CD14-positive monocyte (primary cell): Measurements from ENCODE around the gene SLC22A12. TPM values are rescaled to one million over a fixed set of nuclear protein-coding genes. Genes with fewer than 3 reads are reported as not detected.

Experiments used
- DNase-seq, 3 donors: peaks; one replicate each; pipeline ENCODE4 v3.0.0-alpha.2; 2011 to 2022
- H2AFZ ChIP-seq: 2 replicates; pipeline ENCODE4 v1.6.0; 2012; ENCODE audit warnings: mild to moderate bottlenecking, low read depth, low read length, inconsistent platforms; ENCODE audit not compliant: insufficient read depth, poor library complexity, severe bottlenecking
- H3K27ac ChIP-seq, 2 donors: 1 replicate in 1 of 2; 2 replicates in 1 of 2; pipeline ENCODE4 v1.5.1; 2012 to 2013; ENCODE audit warnings: low read length in 2 of 2, control low read depth in 1 of 2, inconsistent platforms in 1 of 2, low read depth in 1 of 2, mild to moderate bottlenecking in 1 of 2
- H3K27me3 ChIP-seq, 2 donors: one replicate each; pipeline versions ENCODE4 v1.6.0 to v1.6.1; 2011 to 2013; ENCODE audit warnings: low read length in 2 of 2; ENCODE audit not compliant: control insufficient read depth in 2 of 2, insufficient read depth in 2 of 2
- H3K36me3 ChIP-seq, 2 donors: replicated peaks in 1 of 2; 1 replicate in 1 of 2; 2 replicates in 1 of 2; pipeline versions ENCODE4 v1.5.1 to v1.6.1; 2012 to 2013; ENCODE audit warnings: low read length in 2 of 2, control low read depth in 1 of 2, inconsistent platforms in 1 of 2, mild to moderate bottlenecking in 1 of 2; ENCODE audit not compliant: insufficient read depth in 2 of 2, control insufficient read depth in 1 of 2
- H3K4me1 ChIP-seq, 2 donors: 1 replicate in 1 of 2; 2 replicates in 1 of 2; pipeline versions ENCODE4 v1.5.1 to v1.6.1; 2012 to 2013; ENCODE audit warnings: low read length in 2 of 2, control low read depth in 1 of 2, inconsistent platforms in 1 of 2, mild to moderate bottlenecking in 1 of 2, moderate library complexity in 1 of 2; ENCODE audit not compliant: insufficient read depth in 2 of 2, control insufficient read depth in 1 of 2
- H3K4me2 ChIP-seq: replicated peaks from 2 replicates; pipeline ENCODE3; 2012; ENCODE audit warnings: low read length, moderate library complexity, mild to moderate bottlenecking; ENCODE audit not compliant: poor library complexity, severe bottlenecking; ENCODE audit errors: extremely low read depth
- H3K4me3 ChIP-seq, 3 experiments: fragments of 200-600 bp in 1 of 3; sonication (generic) in 1 of 3; replicated peaks in 1 of 3; 1 replicate in 2 of 3; 2 replicates in 1 of 3; pipeline ENCODE4 v1.5.1; 2011 to 2013; ENCODE audit warnings: low read length in 3 of 3, mild to moderate bottlenecking in 3 of 3, control low read depth in 2 of 3, low read depth in 2 of 3, inconsistent platforms in 1 of 3, moderate library complexity in 1 of 3
- H3K79me2 ChIP-seq: 2 replicates; pipeline ENCODE4 v1.6.0; 2012; ENCODE audit warnings: mild to moderate bottlenecking, control low read depth, inconsistent platforms, low read length, moderate library complexity; ENCODE audit not compliant: insufficient read depth
- H3K9ac ChIP-seq: 2 replicates; pipeline ENCODE4 v1.6.0; 2017; ENCODE audit warnings: low read length, mild to moderate bottlenecking; ENCODE audit not compliant: insufficient read depth, poor library complexity, severe bottlenecking
- H3K9me3 ChIP-seq, 2 donors: replicated peaks in 1 of 2; 1 replicate in 1 of 2; 2 replicates in 1 of 2; pipeline versions ENCODE4 v1.5.1 to v1.6.1; 2012 to 2013; ENCODE audit warnings: low read length in 2 of 2, control low read depth in 1 of 2; ENCODE audit not compliant: control insufficient read depth in 1 of 2, insufficient read depth in 1 of 2
- H4K20me1 ChIP-seq: 2 replicates; pipeline ENCODE4 v1.6.0; 2012; ENCODE audit warnings: mild to moderate bottlenecking, low read length, control low read depth, moderate library complexity; ENCODE audit not compliant: insufficient read depth
- H3K27ac Mint-ChIP-seq, 7 donors: one replicate each; pipeline ENCODE4 v1.8.0; 2020; ENCODE audit warnings: mild to moderate bottlenecking in 7 of 7, mixed read lengths in 7 of 7, moderate library complexity in 6 of 7, inconsistent platforms in 2 of 7
- H3K27me3 Mint-ChIP-seq, 3 donors: one replicate each; pipeline ENCODE4 v1.8.0; 2021 to 2022; ENCODE audit warnings: low read depth in 3 of 3, mild to moderate bottlenecking in 3 of 3, mixed read lengths in 3 of 3, moderate library complexity in 3 of 3, inconsistent platforms in 1 of 3
- H3K36me3 Mint-ChIP-seq, 2 donors: one replicate each; pipeline ENCODE4 v1.8.0; 2020; ENCODE audit warnings: mixed read lengths in 2 of 2, inconsistent platforms in 1 of 2, mild to moderate bottlenecking in 1 of 2
- H3K4me1 Mint-ChIP-seq: one replicate; pipeline ENCODE4 v1.8.0; 2020; ENCODE audit warnings: mild to moderate bottlenecking, mixed read lengths
- H3K4me3 Mint-ChIP-seq, 2 donors: one replicate each; pipeline ENCODE4 v1.8.0; 2020; ENCODE audit warnings: mild to moderate bottlenecking in 2 of 2, mixed read lengths in 2 of 2, moderate library complexity in 1 of 2
- H3K9me3 Mint-ChIP-seq, 7 donors: one replicate each; pipeline ENCODE4 v1.8.0; 2020 to 2022; ENCODE audit warnings: mixed read lengths in 7 of 7, mild to moderate bottlenecking in 6 of 7, moderate library complexity in 6 of 7, inconsistent platforms in 2 of 7
- WGBS: methylation state at CpG from one replicate; pipeline ENCODE4 v1.1.5; 2013; ENCODE audit warnings: missing lambda C conversion rate; ENCODE audit not compliant: insufficient coverage; 5-methylcytosine and 5-hydroxymethylcytosine counted together
- intact Hi-C, 2 donors: fragments of 100-400 bp; cut with micrococcal nuclease; formaldehyde crosslinking; loops; one replicate each; pipeline versions ENCODE4 v1.15.0 to v1.15.1; 2023
- polyA plus RNA-seq, 3 donors: library from polyadenylated mRNA; depleted of rRNA in 1 of 3; unstranded in 2 of 3; stranded (reverse) in 1 of 3; fragments of 300-500 nt in 2 of 3; fragments of >200 nt in 1 of 3; fragmentation: Illumina TruSeq in 2 of 3; gene quantifications; 1 replicate in 2 of 3; 2 replicates in 1 of 3; pipeline ENCODE4 v1.2.3, GENCODE V29; 2012 to 2021
- TF ChIP-seq, protein P1 (sequence below): fragments of 200-600 bp; IDR thresholded peaks from one replicate; pipeline ENCODE4 v1.8.0; 2022; ENCODE audit warnings: antibody characterized with exemption, mild to moderate bottlenecking

SLC22A12 gene
- polyA plus RNA-seq, 3 donors, result not detected

- no peak overlapping the region for H3K9ac ChIP-seq
- H3K27ac Mint-ChIP-seq, result peak overlapping the region in 2 of 7 donors; percentile 32 to 47
- H3K79me2 ChIP-seq, result no peaks in the 10 kb centered on the region
- peaks cover 6 to 12% (median 8%) of the 10 kb centered on the region in 3 donors for H3K27me3 Mint-ChIP-seq
- H3K4me3 Mint-ChIP-seq, result no peak overlapping the region
- H3K36me3 ChIP-seq, result no peaks in the 10 kb centered on the region
- H3K4me1 Mint-ChIP-seq, result peaks cover 12% of the 10 kb centered on the region
- no peak overlapping the region for H3K27ac ChIP-seq
- H4K20me1 ChIP-seq, result no peaks in the 10 kb centered on the region
- no peak overlapping the region for H2AFZ ChIP-seq
- TF ChIP-seq, protein P1, sequence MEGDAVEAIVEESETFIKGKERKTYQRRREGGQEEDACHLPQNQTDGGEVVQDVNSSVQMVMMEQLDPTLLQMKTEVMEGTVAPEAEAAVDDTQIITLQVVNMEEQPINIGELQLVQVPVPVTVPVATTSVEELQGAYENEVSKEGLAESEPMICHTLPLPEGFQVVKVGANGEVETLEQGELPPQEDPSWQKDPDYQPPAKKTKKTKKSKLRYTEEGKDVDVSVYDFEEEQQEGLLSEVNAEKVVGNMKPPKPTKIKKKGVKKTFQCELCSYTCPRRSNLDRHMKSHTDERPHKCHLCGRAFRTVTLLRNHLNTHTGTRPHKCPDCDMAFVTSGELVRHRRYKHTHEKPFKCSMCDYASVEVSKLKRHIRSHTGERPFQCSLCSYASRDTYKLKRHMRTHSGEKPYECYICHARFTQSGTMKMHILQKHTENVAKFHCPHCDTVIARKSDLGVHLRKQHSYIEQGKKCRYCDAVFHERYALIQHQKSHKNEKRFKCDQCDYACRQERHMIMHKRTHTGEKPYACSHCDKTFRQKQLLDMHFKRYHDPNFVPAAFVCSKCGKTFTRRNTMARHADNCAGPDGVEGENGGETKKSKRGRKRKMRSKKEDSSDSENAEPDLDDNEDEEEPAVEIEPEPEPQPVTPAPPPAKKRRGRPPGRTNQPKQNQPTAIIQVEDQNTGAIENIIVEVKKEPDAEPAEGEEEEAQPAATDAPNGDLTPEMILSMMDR, result no peak
- H3K4me2 ChIP-seq, result no peak overlapping the region
- H3K27me3 ChIP-seq, result no peaks in the 10 kb centered on the region
- 62% methylated on average over 4 of the region's 7 CpGs for WGBS
- no peaks in the 10 kb centered on the region for H3K4me1 ChIP-seq
- no peak overlapping the region for H3K4me3 ChIP-seq
- no peak for DNase-seq
- peaks cover 0 to 3% (median 0%) of the 10 kb centered on the region in 7 donors for H3K9me3 Mint-ChIP-seq
- no peaks in the 10 kb centered on the region for H3K9me3 ChIP-seq
- intact Hi-C loops, result no loop called here
- no peaks in the 10 kb centered on the region for H3K36me3 Mint-ChIP-seq
Observed at GRCh38 chr11:64604458-64605243, 13.6 kb downstream of the SLC22A12 start.

DNA sequence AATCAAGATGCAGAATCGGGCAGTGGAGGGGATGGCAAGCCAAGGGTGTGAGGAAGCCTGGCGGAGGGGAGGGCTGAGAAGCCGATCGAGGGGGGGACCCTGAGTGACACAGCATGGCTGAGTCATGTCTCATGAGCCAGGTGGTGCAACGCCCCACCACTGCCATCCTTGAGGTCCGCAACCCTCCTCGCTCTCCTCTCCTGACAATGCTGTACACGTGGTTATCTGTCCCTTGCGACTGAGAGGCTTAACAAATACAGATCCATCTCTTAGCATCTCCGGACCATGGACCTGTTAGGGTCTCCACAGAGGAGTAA is 14.2 kb downstream of the SLC22A12 start:
- Histone ChIP-seq H3K4me1 (no peaks in the 10 kb centered on the region), H3K36me3 (no peaks in the 10 kb centered on the region), H3K9ac (no peak overlapping the region), H3K4me2 (no peak overlapping the region), H3K4me3 (no peak overlapping the region), H3K9me3 (no peaks in the 10 kb centered on the region), H3K79me2 (no peaks in the 10 kb centered on the region), H2AFZ (no peak overlapping the region), H3K27ac (no peak overlapping the region), H4K20me1 (no peaks in the 10 kb centered on the region), H3K27me3 (no peaks in the 10 kb centered on the region)
- H3K36me3 Mint-ChIP-seq, result no peaks in the 10 kb centered on the region
- H3K9me3 Mint-ChIP-seq, result peaks cover 0 to 3% (median 0%) of the 10 kb centered on the region in 7 donors
- peak in 2 of 3 donors; percentile 1 to 19 for DNase-seq
- 24% methylated on average over 10 of the region's 10 CpGs for whole genome bisulfite sequencing
- H3K27me3 Mint-ChIP-seq, result peaks cover 3 to 12% (median 8%) of the 10 kb centered on the region in 3 donors
- TF ChIP-seq, protein P1, result no peak
- H3K4me1 Mint-ChIP-seq, result peaks cover 12% of the 10 kb centered on the region
- intact Hi-C loops, result no loop called here
- no peak overlapping the region for H3K4me3 Mint-ChIP-seq
- no peak overlapping the region for H3K27ac Mint-ChIP-seq
